Measurements from ENCODE around the gene HEBP1.

DNA sequence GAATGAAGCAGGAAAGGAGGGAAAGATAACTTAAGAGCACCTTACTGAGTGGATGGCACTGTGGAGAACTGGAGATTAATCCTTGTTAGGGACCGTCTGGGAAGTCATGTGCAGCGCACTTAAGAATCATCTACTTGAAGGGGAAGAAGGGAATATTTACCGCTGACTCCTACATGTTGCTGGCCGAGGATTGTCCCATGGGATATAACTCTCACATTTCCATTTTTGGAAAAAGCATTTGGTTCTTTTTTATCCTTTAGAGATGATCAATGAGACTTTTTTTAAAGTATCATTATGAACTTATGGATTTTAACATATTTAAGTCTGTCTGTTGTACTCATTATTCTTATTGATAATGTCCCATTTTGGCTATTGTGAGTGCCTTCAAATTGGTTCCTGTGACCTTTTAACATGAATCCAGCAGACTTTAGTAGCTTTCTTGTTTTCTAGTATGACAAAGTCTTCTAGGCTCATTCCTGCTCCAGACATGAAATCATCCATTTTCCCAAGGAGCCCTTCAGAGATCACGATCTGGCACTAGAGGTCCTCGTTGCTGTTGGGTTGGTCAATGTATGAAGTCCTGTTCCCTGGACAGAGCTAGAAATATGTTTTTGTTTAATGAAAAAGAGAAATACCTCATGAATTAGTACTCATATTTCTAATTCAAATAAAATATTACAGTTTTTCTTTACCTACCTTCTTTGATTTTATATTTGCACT is 23.9 kb upstream of the HEBP1 start:
- TF ChIP-seq, protein P1, sequence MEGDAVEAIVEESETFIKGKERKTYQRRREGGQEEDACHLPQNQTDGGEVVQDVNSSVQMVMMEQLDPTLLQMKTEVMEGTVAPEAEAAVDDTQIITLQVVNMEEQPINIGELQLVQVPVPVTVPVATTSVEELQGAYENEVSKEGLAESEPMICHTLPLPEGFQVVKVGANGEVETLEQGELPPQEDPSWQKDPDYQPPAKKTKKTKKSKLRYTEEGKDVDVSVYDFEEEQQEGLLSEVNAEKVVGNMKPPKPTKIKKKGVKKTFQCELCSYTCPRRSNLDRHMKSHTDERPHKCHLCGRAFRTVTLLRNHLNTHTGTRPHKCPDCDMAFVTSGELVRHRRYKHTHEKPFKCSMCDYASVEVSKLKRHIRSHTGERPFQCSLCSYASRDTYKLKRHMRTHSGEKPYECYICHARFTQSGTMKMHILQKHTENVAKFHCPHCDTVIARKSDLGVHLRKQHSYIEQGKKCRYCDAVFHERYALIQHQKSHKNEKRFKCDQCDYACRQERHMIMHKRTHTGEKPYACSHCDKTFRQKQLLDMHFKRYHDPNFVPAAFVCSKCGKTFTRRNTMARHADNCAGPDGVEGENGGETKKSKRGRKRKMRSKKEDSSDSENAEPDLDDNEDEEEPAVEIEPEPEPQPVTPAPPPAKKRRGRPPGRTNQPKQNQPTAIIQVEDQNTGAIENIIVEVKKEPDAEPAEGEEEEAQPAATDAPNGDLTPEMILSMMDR (IDR thresholded peaks at IDR 0.05): no peak
- TF ChIP-seq POLR2AphosphoS5 (IDR thresholded peaks at IDR 0.05; ENCODE audit: insufficient read depth in 1 of 2, low read depth in 1 of 2): no peak
- no peak for TF ChIP-seq POLR2A (IDR thresholded peaks at IDR 0.05)

All from vagina (tissue), 2 donors.